ENCODE data around the gene FRMD4A.

Gene FRMD4A

DNA sequence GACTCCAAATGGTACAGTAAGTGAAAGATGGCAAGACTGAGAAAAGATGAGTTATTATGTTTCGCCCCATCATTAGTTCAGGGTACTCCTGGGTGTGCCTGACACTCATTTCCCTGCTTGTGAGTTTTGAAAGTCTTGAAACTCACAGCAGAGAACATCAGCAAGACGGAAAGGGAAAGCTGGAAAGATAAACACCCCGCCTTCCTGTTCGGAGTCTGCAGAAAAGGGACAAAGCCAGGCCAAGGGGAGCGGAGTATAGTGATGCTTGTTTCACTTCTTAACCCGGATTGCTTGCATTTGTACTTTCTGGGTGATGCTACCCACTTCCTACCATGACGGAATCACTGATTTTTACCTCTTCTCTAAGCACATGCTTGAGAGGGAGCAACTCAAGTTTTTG is 294.5 kb downstream of the FRMD4A start:
- no peak for DNase-seq (ENCODE audit: low read depth in 1 of 2, low spot score in 1 of 2)
- no peaks in the 10 kb centered on the region for H3K27me3 ChIP-seq (ENCODE audit: insufficient read depth, poor library complexity, severe bottlenecking)
- TF ChIP-seq GABPA (IDR thresholded peaks at IDR 0.05; ENCODE audit: low read depth) (no peak), SPI1 (IDR thresholded peaks at IDR 0.05; ENCODE audit: borderline replicate concordance, low read depth) (no peak)
- no peak overlapping the region for H3K4me3 ChIP-seq (replicated peaks; ENCODE audit: insufficient read depth, low read length)
- H3K27ac ChIP-seq (replicated peaks): no peak overlapping the region

- DNase-seq (ENCODE audit: low read depth in 1 of 2, low spot score in 1 of 2): no peak
- no peak overlapping the region for H3K4me3 ChIP-seq (replicated peaks; ENCODE audit: insufficient read depth, low read length)
- no peak overlapping the region for H3K27ac ChIP-seq (replicated peaks)
- TF ChIP-seq CTCF (IDR thresholded peaks at IDR 0.05; ENCODE audit: insufficient read depth, low read length): no peak
- no peak for TF ChIP-seq GABPA (IDR thresholded peaks at IDR 0.05; ENCODE audit: low read depth)
- no peak for TF ChIP-seq SPI1 (IDR thresholded peaks at IDR 0.05; ENCODE audit: borderline replicate concordance, low read depth)
- no peak for TF ChIP-seq REST (IDR thresholded peaks at IDR 0.05; ENCODE audit: insufficient replicate concordance, low read depth)
- TF ChIP-seq POLR2AphosphoS5 (IDR thresholded peaks at IDR 0.05; ENCODE audit: low read depth): no peak
- no peaks in the 10 kb centered on the region for H3K27me3 ChIP-seq (ENCODE audit: insufficient read depth, poor library complexity, severe bottlenecking)
Observed at GRCh38 chr10:14035506-14035905, 295.2 kb downstream of the FRMD4A start.

DNA sequence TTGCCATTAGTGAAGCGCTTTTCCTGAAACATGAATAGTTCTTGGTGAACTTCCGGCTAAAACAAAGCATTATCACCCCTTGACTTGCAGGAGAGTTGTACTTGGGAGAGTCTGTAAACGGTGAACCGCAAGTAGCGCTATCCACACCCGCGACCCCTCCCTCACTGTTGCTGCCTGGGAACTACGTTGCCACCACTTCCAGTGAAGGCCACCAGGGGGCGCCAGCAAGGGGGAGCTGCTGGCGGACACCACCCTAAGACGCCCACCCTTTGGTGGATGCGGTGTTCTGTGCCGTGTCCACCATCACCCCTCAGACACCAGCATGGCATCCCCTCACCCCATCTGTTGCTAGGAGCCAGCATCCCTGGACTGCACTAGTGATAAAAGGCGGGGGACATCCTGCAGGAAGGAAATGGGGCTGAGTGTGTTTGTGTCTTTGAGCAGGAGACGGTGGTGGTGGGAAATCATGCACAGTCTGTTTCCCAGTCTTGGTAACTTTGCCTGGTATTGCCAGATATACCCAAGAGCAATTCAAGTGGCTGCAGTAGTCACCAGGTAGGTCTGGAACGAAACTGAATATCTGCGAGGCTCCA is 298.2 kb downstream of the FRMD4A start:
- no peak overlapping the region for H3K27ac ChIP-seq (replicated peaks)
- no peaks in the 10 kb centered on the region for H3K27me3 ChIP-seq (ENCODE audit: insufficient read depth, poor library complexity, severe bottlenecking)
- H3K4me3 ChIP-seq (replicated peaks; ENCODE audit: insufficient read depth, low read length): no peak overlapping the region
- DNase-seq (ENCODE audit: low read depth in 1 of 2, low spot score in 1 of 2): no peak
- TF ChIP-seq REST (IDR thresholded peaks at IDR 0.05; ENCODE audit: insufficient replicate concordance, low read depth): no peak
- no peak for TF ChIP-seq GABPA (IDR thresholded peaks at IDR 0.05; ENCODE audit: low read depth)
- TF ChIP-seq CTCF (IDR thresholded peaks at IDR 0.05; ENCODE audit: insufficient read depth, low read length): no peak
- no peak for TF ChIP-seq POLR2AphosphoS5 (IDR thresholded peaks at IDR 0.05; ENCODE audit: low read depth)
- no peak for TF ChIP-seq SPI1 (IDR thresholded peaks at IDR 0.05; ENCODE audit: borderline replicate concordance, low read depth)

- no peak for DNase-seq (ENCODE audit: low read depth in 1 of 2, low spot score in 1 of 2)
- TF ChIP-seq GABPA (IDR thresholded peaks at IDR 0.05; ENCODE audit: low read depth) (no peak), CTCF (IDR thresholded peaks at IDR 0.05; ENCODE audit: insufficient read depth, low read length) (no peak), REST (IDR thresholded peaks at IDR 0.05; ENCODE audit: insufficient replicate concordance, low read depth) (no peak), SPI1 (IDR thresholded peaks at IDR 0.05; ENCODE audit: borderline replicate concordance, low read depth) (no peak), POLR2AphosphoS5 (IDR thresholded peaks at IDR 0.05; ENCODE audit: low read depth) (no peak)
- Histone ChIP-seq H3K27ac (replicated peaks) (no peak overlapping the region), H3K4me3 (replicated peaks; ENCODE audit: insufficient read depth, low read length) (no peak overlapping the region), H3K27me3 (ENCODE audit: insufficient read depth, poor library complexity, severe bottlenecking) (no peaks in the 10 kb centered on the region)
Observed at GRCh38 chr10:14026325-14026724, 304.4 kb downstream of the FRMD4A start.

All from HL-60 (cell line).